Fibroblast of skin of left quadriceps (primary cell): ENCODE results near the gene PSPN.
"Not testable (repeated sequence)": the region's sequence is repeated elsewhere in the genome, so short reads cannot be mapped to it uniquely, and the experiment has no call there.

Experiments used
- DNase-seq, 2 experiments: peaks; one replicate each; pipeline ENCODE4 v3.0.0-alpha.2; 2013; ENCODE audit warnings: low read depth in 2 of 2

The PSPN gene

GRCh38 chr19:6402837-6403608, 27.3 kb upstream of the PSPN start:
- DNase-seq: peak; percentile 55

GRCh38 chr19:6402058-6402457, 26.3 kb upstream of the PSPN start:
- DNase-seq: no peak

DNA sequence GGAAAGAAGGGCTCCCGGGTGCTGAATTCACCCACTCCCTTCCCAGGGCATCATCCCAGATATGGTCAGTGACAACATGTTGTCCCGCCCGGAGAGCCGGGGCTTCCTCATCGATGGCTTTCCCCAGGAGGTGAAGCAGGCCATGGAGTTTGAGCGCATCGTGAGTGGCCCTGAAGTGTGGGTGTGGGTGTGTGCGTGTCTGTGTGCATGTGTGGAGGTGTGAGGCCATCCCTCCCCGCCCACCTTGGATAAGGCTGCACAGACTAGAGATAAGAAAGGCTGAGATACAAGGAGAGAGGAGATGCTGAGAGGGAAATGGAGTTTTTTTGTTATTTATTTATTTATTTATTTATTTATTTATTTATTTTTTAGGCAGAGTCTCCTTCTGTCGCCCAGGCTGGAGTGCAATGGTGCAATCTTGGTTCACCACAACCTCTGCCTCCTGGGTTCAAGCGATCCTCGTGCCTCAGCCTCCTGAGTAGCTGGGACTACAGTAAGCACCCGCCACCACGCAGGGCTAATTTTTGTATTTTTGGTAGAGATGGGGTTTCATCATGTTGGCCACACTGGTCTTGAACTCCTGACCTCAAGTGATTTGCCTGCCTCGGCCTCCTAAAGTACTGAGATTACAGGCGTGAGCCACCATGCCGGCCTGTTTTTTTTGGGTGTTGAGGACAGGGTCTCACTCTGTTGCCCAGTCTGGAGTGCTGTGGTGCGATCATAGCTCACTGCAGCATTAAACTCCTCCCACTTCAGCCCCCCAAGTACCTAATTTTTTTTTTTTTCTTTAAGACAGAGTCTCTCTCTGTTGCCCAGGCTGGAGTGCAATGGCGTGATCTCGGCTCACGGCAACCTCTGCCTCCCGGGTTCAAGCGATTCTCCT, 24.6 kb upstream of the PSPN start:
- DNase-seq: not testable (repeated sequence)

DNA sequence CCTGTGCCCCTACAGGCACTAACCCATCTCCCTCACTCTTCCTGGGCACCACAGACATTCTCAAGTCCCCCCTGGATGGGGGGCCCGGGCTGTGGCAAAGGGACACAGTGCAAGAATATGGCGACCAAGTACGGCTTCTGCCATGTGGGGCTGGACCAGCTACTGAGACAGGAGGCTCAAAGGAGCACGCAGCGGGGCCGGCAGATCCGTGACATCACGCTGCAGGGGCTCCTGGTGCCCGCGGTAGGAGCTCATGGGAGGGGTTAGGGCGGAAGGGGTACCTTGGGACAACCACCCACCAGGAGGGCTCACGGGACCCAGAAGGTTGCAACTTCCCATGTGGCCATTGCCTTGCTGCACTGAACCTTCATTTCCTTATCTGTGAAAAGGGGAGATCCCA, 20.6 kb upstream of the PSPN start:
- DNase-seq: no peak

- no peak for DNase-seq
These were observed 19.1 kb upstream of the PSPN start for GRCh38 chr19:6394831-6395230.

- DNase-seq: no peak
These were observed 18.3 kb upstream of the PSPN start for GRCh38 chr19:6393983-6394412.

DNA sequence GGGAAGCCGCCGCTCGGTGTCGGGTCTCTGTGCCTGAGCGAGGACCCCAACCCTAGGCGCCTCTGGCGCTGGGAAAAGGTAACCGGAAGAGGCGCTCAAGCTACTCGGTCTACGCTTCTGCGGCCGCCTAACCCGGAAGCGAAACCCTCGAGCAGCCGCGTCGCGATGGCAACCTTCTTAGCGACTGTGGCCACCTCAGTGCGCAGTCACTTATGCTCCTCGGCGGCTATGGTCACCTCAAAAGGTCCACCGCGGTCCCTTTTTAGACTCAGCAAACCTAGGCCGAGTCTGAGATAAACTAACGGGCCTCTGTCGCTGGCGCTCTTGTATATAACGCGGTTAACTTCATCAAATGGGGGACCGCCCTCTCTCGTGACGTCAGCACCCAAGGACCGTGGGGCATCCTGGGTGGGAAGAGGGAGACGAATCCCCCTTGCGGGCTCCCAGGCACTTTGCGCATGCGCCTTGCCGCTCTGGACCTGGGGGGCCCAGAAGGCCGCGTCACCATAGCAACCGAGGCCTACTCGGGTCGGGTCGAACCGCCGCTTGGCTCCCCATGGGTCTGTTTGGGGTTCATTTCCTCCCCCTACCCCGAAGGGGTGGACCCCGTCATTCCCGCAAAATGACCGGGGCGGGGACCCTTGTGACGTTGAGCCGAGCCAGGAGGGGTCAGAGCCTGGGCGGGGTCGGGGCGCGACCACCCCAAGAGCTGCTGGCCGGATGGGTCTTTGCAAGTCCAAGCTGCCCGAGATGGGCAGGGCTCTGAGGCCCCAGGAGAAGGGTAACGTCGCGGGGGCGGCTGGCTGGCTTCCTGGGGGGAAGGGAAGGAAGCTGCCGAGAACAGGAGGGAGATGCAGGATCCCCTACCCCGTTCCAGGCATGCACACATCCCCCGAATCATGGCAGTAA, 17.6 kb upstream of the PSPN start, which contains the start of gene GTF2F1:
TSS of gene GTF2F1 (minus strand) at position 91 of the 909 bp plus-strand sequence. CDS start 169 bp downstream, outside the sequence.
- peak; percentile 94 to 96 for DNase-seq

DNA sequence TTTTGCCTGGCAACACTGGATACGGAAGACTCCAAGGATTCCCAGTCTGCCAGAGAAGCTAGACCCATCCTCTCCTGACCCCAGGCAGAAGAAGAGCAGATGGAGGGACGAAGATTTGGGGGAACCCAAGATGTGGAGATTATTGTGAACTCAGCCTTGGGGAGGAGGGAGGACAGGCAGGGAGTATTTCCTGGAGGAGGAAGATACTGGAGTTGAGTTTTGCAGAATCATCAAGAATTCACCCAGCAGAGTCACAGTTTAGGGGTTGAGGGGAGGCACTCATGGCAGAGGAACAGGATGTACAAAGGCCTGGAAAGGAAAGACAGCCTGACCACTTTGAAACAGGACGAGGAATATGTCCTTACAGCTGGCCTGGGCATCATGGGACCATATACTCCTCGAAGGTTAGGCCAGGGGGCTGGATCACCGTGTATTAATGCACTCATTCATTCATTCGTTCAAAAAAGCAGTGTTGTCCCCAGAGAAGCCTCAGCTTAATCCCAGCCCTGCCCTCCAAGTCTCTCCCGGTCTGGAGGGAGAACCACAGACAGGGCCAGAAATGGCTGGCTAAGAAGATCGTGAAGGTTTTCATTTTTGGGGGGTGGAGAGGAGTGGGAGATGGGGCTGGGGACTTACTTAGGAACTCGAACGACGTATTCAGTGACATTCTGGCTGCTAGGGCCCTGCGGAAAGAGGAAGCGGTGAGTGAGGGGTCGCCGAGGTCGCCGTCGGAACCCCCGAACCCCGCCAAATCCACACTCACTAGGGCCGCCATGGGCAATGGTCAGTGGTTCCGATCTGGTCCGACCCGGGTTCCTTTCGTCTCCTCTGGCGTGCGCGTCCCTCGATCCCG, 16.7 kb upstream of the PSPN start:
- DNase-seq: no peak

DNA sequence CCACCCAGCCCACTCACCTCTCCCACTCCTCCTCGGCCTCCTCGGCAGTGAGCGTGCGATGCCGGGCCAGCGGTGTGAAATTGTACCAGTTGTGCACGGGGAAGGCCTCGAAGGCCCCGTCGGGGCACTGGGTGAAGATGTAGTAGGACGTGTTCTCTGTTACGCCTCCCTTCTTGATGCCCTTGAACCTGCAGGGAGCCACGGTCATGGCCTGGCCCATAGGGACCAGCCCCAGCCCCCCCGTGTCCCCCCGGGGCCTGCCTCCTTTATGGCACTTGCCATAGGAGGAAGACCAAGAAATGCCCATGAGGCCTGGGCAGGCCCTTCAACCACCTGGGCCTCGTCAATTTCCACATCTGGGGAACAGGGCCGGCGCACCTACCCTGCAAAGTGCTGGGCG, 11.6 kb upstream of the PSPN start:
- DNase-seq: no peak

- no peak for DNase-seq
These were observed 8.6 kb upstream of the PSPN start for GRCh38 chr19:6384381-6384780.

- DNase-seq: no peak
These were observed 7.5 kb upstream of the PSPN start for GRCh38 chr19:6383188-6383587.

DNA sequence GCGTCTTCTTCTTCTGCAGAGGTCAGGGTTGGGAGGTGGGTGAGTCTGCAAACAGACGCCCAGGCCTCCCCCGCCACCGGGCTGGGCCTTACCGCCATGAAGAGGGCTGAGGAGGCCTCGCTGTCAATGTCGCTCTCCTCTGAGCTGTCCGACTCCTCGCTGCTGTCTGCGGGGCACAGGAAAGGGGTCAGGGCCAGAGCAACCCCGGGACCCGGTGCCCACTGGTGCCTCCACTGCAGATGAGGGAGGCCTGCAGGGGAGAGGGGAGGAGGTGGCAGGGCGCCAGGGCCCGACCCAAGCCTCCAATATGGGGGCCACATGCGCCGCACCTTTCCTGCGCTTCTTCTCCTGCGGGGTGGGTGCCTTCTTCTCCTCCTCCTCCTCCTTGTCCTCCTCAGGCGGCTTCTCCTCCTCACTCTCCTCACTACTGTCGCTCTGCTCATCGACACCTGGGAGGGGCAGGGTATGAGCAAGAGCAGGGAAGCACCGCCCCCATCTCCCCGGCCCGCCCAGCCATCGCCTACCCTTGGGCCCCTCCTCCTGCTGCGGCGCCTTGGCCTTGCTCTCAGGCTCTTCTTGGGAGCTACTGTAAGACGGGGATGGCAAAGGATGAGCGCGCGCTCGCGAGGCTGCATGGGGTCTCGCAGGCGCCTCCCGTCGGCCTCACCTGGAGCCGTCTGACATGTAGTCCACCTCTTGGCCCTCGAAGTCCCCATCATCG, 5.5 kb upstream of the PSPN start:
- no peak for DNase-seq

- no peak for DNase-seq
These were observed 4.0 kb upstream of the PSPN start for GRCh38 chr19:6379744-6380143.

DNA sequence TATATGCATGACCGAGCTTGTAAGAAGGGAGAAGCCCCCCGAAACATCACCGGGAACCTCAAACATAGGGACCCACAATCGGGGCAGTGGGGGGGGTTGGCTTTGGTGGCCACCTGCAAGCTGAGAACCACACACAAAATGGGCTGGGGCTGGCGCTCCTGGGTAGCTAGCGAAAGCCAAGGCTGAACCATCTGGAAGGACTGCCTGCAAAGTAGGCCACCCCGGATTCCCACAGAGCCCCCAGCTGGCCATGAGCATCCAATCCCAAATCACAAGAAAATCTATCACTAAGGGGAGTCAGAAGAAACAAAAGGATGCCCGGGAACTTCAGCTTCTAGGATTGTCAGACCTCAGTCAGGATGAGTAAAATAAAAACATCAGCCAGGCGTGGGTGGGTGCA, 2.8 kb upstream of the PSPN start:
- DNase-seq: no peak

GRCh38 chr19:6378041-6378440, 2.3 kb upstream of the PSPN start:
- peak; percentile 28 to 34 for DNase-seq

DNA sequence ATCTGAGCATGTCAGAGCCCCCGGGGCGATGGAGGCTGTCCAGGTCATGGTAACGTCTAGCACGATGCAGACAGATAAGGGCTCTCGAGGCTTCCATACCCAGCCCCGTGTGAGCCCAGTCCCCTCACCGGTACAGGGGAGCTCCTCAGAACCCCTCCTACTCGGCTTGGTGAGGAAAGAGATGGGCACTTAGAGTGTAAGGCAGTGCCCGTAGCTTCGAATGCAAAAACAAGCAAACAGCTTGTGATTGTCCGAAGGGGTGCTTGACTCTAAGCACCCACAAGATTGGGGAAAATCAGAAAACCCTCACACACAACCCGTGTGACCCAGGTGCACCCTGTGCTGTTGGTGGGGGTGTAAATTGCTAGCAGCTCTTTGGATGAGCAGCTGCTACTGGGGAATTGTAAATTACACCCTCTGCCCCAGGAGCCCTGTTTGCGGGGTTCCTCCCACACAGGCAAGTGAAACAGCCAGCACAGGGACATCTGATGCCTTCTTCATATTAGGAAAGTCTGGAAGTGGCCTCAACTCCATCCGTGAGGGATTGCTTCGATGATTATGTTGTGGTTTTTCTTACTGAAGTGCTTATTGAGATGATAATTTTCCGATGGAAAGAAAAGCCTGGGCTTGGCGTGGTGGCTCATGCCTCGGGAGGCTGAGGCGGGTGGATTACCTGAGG, 918 bp upstream of the PSPN start:
- no peak for DNase-seq

- DNase-seq: no peak
These were observed 872 bp downstream of the PSPN start for GRCh38 chr19:6374711-6375410.

GRCh38 chr19:6374161-6374709, 1.5 kb downstream of the PSPN start:
- no peak for DNase-seq

DNA sequence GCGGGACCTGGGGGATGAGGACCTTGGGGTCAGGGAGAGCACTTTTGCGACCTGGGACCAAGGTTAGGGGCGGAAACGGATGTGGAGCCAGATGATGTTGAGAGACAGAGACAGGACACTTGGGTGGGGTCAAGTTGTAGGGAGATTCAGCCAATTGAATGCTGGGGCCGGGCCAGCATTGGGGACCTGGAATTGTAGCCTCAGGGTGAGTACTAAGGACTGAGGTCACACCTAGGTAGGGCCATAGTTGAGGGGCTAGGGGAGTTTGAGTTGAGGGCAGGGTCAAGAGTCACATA, 2.0 kb downstream of the PSPN start:
- no peak for DNase-seq
